Upper lobe of left lung (tissue), 4 donors: Measurements from ENCODE around the gene SIDT1.

Source experiments
- CTCF ChIP-seq, 6 experiments: fragments of 450-650 bp in 4 of 6; fragments of 200-600 bp in 2 of 6; sonication (generic) in 2 of 6; IDR thresholded peaks; one replicate each; pipeline ENCODE4 v1.5.1; 2016 to 2019; ENCODE audit warnings: antibody characterized with exemption in 6 of 6
- EP300 ChIP-seq, 4 donors: sonication (generic); formaldehyde crosslinking; IDR thresholded peaks; one replicate each; pipeline ENCODE4 v1.5.1; 2017; ENCODE audit warnings: antibody characterized with exemption in 4 of 4, control low read depth in 2 of 4
- POLR2AphosphoS5 ChIP-seq, 2 donors: sonication (generic); formaldehyde crosslinking; IDR thresholded peaks; one replicate each; pipeline ENCODE4 v1.5.1; 2017; ENCODE audit warnings: antibody characterized with exemption in 2 of 2

DNA sequence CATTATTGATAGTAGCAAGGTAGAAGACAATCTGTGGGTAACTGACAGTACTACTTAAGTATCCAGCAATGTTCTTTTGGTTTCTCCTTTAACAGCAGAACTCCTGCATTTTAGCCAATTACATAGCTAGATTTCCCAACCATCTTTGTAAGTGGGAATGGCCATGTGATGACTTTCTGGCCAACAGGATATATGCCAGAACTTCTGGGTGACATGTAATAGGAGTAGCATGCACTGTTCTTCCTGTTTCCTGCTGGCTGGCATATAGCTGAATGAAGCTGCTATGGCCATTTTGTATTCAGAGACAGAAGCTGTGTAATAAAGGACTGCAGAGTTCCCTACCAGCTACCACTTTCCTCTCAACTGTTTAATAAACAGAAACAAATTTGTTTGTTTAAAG lies 35.4 kb upstream of the SIDT1 start:
- TF ChIP-seq EP300 (IDR thresholded peaks at IDR 0.05) (no peak), CTCF (IDR thresholded peaks at IDR 0.05) (no peak), POLR2AphosphoS5 (IDR thresholded peaks at IDR 0.05) (no peak)
